Hematopoietic multipotent progenitor cell treated with erythropoietin and hydrocortisone succinate and interleukin-3 and kit ligand, for 6 days (in vitro differentiated cells): Measurements from ENCODE around the gene PLEKHA5.
"Not testable (repeated sequence)": the region's sequence is repeated elsewhere in the genome, so short reads cannot be mapped to it uniquely, and the experiment has no call there.

Experiments
- DNase-seq: peaks from one replicate; pipeline ENCODE4 v3.0.0-alpha.2; 2015

Gene PLEKHA5

GRCh38 chr12:19351346-19351745 lies 221.8 kb downstream of the PLEKHA5 start:
- DNase-seq: no peak

GRCh38 chr12:19369691-19370148 lies 240.2 kb downstream of the PLEKHA5 start:
- DNase-seq: no peak

- DNase-seq: no peak
Observed at GRCh38 chr12:19373586-19373985, 244.1 kb downstream of the PLEKHA5 start.

GRCh38 chr12:19375888-19376287 lies 246.4 kb downstream of the PLEKHA5 start:
- DNase-seq: no peak

GRCh38 chr12:19376691-19377090 lies 247.2 kb downstream of the PLEKHA5 start:
- DNase-seq: no peak

GRCh38 chr12:19382111-19382526 lies 252.6 kb downstream of the PLEKHA5 start:
- no peak for DNase-seq

- no peak for DNase-seq
Observed at GRCh38 chr12:19382563-19382962, 253.0 kb downstream of the PLEKHA5 start.

GRCh38 chr12:19387161-19387560 lies 257.6 kb downstream of the PLEKHA5 start:
- DNase-seq: no peak

GRCh38 chr12:19388131-19388549 lies 258.6 kb downstream of the PLEKHA5 start:
- DNase-seq: no peak

GRCh38 chr12:19390051-19390598 lies 260.6 kb downstream of the PLEKHA5 start:
- DNase-seq: no peak

- DNase-seq: not testable (repeated sequence)
Observed at GRCh38 chr12:19392644-19393043, 263.1 kb downstream of the PLEKHA5 start.

- no peak for DNase-seq
Observed at GRCh38 chr12:19394385-19394784, 264.9 kb downstream of the PLEKHA5 start.

GRCh38 chr12:19397534-19397933 lies 268.0 kb downstream of the PLEKHA5 start:
- no peak for DNase-seq

- DNase-seq: no peak
Observed at GRCh38 chr12:19398376-19399363, 269.1 kb downstream of the PLEKHA5 start.

- DNase-seq: not testable (repeated sequence)
Observed at GRCh38 chr12:19400649-19401285, 271.2 kb downstream of the PLEKHA5 start.

GRCh38 chr12:19402211-19402610 lies 272.7 kb downstream of the PLEKHA5 start:
- DNase-seq: no peak

- DNase-seq: no peak
Observed at GRCh38 chr12:19402743-19403431, 273.4 kb downstream of the PLEKHA5 start.

- DNase-seq: no peak
Observed at GRCh38 chr12:19404242-19404880, 274.8 kb downstream of the PLEKHA5 start.

- DNase-seq: no peak
Observed at GRCh38 chr12:19409376-19409775, 279.8 kb downstream of the PLEKHA5 start.

- no peak for DNase-seq
Observed at GRCh38 chr12:19410211-19410610, 280.7 kb downstream of the PLEKHA5 start.

- DNase-seq: no peak
Observed at GRCh38 chr12:19410629-19411185, 281.2 kb downstream of the PLEKHA5 start.
